ENCODE data around the gene PCCA. TPM values are rescaled to one million over a fixed set of nuclear protein-coding genes. Genes with fewer than 3 reads are reported as not detected.

The PCCA gene
- total RNA-seq, 4 donors from 2014 or later = 40.1 to 82.8 (median 61.1) TPM

- no peak for TF ChIP-seq CTCF (IDR thresholded peaks at IDR 0.05; ENCODE audit: low read depth)
Measured at GRCh38 chr13:100244431-100244830, 155.5 kb downstream of the PCCA start.

GRCh38 chr13:100245104-100245503 lies 156.2 kb downstream of the PCCA start:
- TF ChIP-seq CTCF (IDR thresholded peaks at IDR 0.05; ENCODE audit: low read depth) = no peak

GRCh38 chr13:100247937-100248336 lies 159.0 kb downstream of the PCCA start:
- no peak for TF ChIP-seq CTCF (IDR thresholded peaks at IDR 0.05; ENCODE audit: low read depth)

- no peak for TF ChIP-seq CTCF (IDR thresholded peaks at IDR 0.05; ENCODE audit: low read depth)
Measured at GRCh38 chr13:100254002-100254401, 165.1 kb downstream of the PCCA start.

- no peak for TF ChIP-seq CTCF (IDR thresholded peaks at IDR 0.05; ENCODE audit: low read depth)
Measured at GRCh38 chr13:100262404-100262803, 173.5 kb downstream of the PCCA start.

GRCh38 chr13:100266026-100266425 lies 177.1 kb downstream of the PCCA start:
- TF ChIP-seq CTCF (IDR thresholded peaks at IDR 0.05; ENCODE audit: low read depth) = no peak

- no peak for TF ChIP-seq CTCF (IDR thresholded peaks at IDR 0.05; ENCODE audit: low read depth)
Measured at GRCh38 chr13:100269837-100270236, 180.9 kb downstream of the PCCA start.

Data from subcutaneous adipose tissue (tissue), 4 donors.